Keratinocyte (primary cell): Measurements from ENCODE around the gene ZMAT3. TPM values are rescaled to one million over a fixed set of nuclear protein-coding genes. Genes with fewer than 3 reads are reported as not detected.
"Not testable (repeated sequence)": the region's sequence is repeated elsewhere in the genome, so short reads cannot be mapped to it uniquely, and the experiment has no call there.

Experiments
- DNase-seq: peaks from one replicate; pipeline ENCODE4 v3.0.0-alpha.2; 2011; ENCODE audit warnings: low read depth, missing footprints, low spot score
- FAIRE-seq: peaks from 2 replicates; lab custom pipeline; 2011; peaks lifted over from hg19 to GRCh38; lab: Jason Lieb, UNC
- H2AFZ ChIP-seq: 2 replicates; pipeline ENCODE4 v1.6.0; 2012; ENCODE audit warnings: low read length, control low read depth, inconsistent platforms; ENCODE audit not compliant: control insufficient read depth
- H3K27ac ChIP-seq: 2 replicates; pipeline ENCODE4 v1.5.1; 2011; ENCODE audit warnings: low read length; ENCODE audit not compliant: control insufficient read depth, insufficient read depth
- H3K27me3 ChIP-seq: 3 replicates; pipeline ENCODE4 v1.6.0; 2011; ENCODE audit warnings: low read length; ENCODE audit not compliant: control insufficient read depth, insufficient read depth; ENCODE audit errors: extremely low read depth
- H3K36me3 ChIP-seq, 2 experiments: 2 replicates in 1 of 2; 3 replicates in 1 of 2; pipeline ENCODE4 v1.5.1; 2011; ENCODE audit warnings: low read length in 2 of 2, mild to moderate bottlenecking in 1 of 2; ENCODE audit not compliant: control insufficient read depth in 2 of 2, insufficient read depth in 2 of 2; ENCODE audit errors: extremely low read depth in 1 of 2
- H3K4me1 ChIP-seq: 3 replicates; pipeline ENCODE4 v1.5.1; 2011; ENCODE audit warnings: low read length; ENCODE audit not compliant: control insufficient read depth, insufficient read depth; ENCODE audit errors: extremely low read depth
- H3K4me2 ChIP-seq: 3 replicates; pipeline ENCODE4 v1.6.0; 2011; ENCODE audit warnings: low read depth, low read length; ENCODE audit not compliant: control insufficient read depth, insufficient read depth; ENCODE audit errors: extremely low read depth
- H3K4me3 ChIP-seq, 3 experiments: fragments of 200-600 bp in 1 of 3; sonication (generic) in 1 of 3; 2 replicates in 2 of 3; 3 replicates in 1 of 3; pipeline ENCODE4 v1.5.1; 2011 to 2016; ENCODE audit warnings: low read length in 3 of 3, mild to moderate bottlenecking in 3 of 3, control low read depth in 2 of 3, inconsistent platforms in 1 of 3, low read depth in 1 of 3, mixed read lengths in 1 of 3, mixed run types in 1 of 3, moderate library complexity in 1 of 3; ENCODE audit not compliant: control insufficient read depth in 2 of 3, insufficient read depth in 2 of 3; ENCODE audit errors: extremely low read depth in 1 of 3
- H3K79me2 ChIP-seq: 2 replicates; pipeline ENCODE4 v1.6.0; 2012; ENCODE audit warnings: low read length; ENCODE audit not compliant: control insufficient read depth, insufficient read depth
- H3K9ac ChIP-seq: 3 replicates; pipeline ENCODE4 v1.6.0; 2011; ENCODE audit warnings: low read length; ENCODE audit not compliant: control insufficient read depth, insufficient read depth; ENCODE audit errors: extremely low read depth
- H3K9me1 ChIP-seq: 3 replicates; pipeline ENCODE4 v1.6.0; 2011; ENCODE audit warnings: low read length; ENCODE audit not compliant: control insufficient read depth, insufficient read depth; ENCODE audit errors: extremely low read depth
- H3K9me3 ChIP-seq: 2 replicates; pipeline ENCODE4 v1.5.1; 2012; ENCODE audit warnings: low read depth, low read length; ENCODE audit not compliant: control insufficient read depth
- H4K20me1 ChIP-seq: 3 replicates; pipeline ENCODE4 v1.6.0; 2011; ENCODE audit warnings: low read length; ENCODE audit not compliant: control insufficient read depth, insufficient read depth; ENCODE audit errors: extremely low read depth
- CTCF ChIP-seq, 3 experiments: IDR thresholded peaks in 1 of 3; conservative IDR thresholded peaks in 1 of 3; optimal IDR thresholded peaks in 1 of 3; 2 replicates in 2 of 3; 3 replicates in 1 of 3; pipeline versions ENCODE3 to v1.5.1; 2011; ENCODE audit warnings: low read length in 3 of 3, mild to moderate bottlenecking in 3 of 3, moderate library complexity in 2 of 3, control low read depth in 1 of 3, inconsistent platforms in 1 of 3; ENCODE audit not compliant: insufficient read depth in 2 of 3; ENCODE audit errors: extremely low read depth in 1 of 3
- EZH2 ChIP-seq: IDR thresholded peaks from one replicate; pipeline ENCODE4 v1.6.1; 2012; ENCODE audit warnings: inconsistent platforms, mild to moderate bottlenecking, low read length, moderate library complexity
- dilution Hi-C: fragments of 300-500 bp; cut with MboI; formaldehyde crosslinking; loops from one replicate; pipeline ENCODE4 v1.7.0; 2020; ENCODE audit warnings: low sequenced_read_pairs; ENCODE audit not compliant: extremely low pct_ligation_motif_present
- polyA plus RNA-seq, 5 experiments: library from polyadenylated mRNA; depleted of rRNA in 3 of 5; stranded (reverse) in 3 of 5; stranded (forward) in 1 of 5; unstranded in 1 of 5; fragments of >200 nt; gene quantifications; 1 replicate in 1 of 5; 2 replicates in 3 of 5; 3 replicates in 1 of 5; pipeline versions ENCODE4 v1.2.1 to v1.2.3, GENCODE V29; 2011 to 2012; ENCODE audit warnings: missing spikeins in 2 of 5, low read depth in 1 of 5, low replicate concordance in 1 of 5

The ZMAT3 gene
- polyA plus RNA-seq, 1 donor (not counting 4 experiments of a cell fraction or from before 2014, with no cell fraction given) = 15.5 TPM

DNA sequence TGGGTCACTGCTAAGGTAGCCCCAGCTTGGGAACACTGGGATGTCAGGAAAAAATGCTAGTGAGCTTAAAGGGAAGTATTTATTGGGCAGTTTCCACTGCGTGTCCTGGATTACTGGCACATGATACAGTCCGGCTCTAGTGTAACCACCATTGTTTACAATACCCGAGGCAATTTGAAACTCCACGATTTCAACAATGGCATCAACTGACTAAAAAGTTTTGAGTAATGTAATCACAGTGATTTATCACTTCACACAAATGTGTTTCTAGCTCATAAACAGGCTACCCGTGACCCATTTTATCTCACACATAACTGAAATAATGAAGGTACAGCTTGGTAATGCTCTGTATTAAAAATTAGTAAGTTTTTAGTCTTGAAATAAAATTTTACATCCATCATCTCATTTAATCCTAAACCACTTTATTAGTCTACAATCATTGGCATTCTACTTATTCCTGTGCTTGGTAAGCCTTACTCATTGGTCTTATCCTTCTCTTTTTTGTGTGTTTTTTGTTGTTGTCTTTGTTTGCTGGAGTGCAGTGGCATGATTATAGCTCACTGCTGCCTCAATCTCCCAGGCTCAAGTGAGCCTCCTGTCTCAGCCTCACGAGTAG lies 7.6 kb downstream of the ZMAT3 start:
- Histone ChIP-seq H4K20me1 (no peaks in the 10 kb centered on the region), H3K9me1 (no peaks in the 10 kb centered on the region), H3K9ac (no peak overlapping the region), H3K27ac (no peak overlapping the region), H3K4me2 (no peak overlapping the region), H3K36me3 (peaks cover 3 to 24% of the 10 kb centered on the region in 2 experiments), H3K79me2 (peaks cover 66% of the 10 kb centered on the region), H3K4me3 (no peak overlapping the region), H2AFZ (no peak overlapping the region), H3K27me3 (no peaks in the 10 kb centered on the region), H3K9me3 (no peaks in the 10 kb centered on the region), H3K4me1 (peaks cover 1% of the 10 kb centered on the region)
- TF ChIP-seq CTCF (optimal IDR thresholded peaks at IDR 0.05 in 1 of 3, IDR thresholded peaks at IDR 0.05 in 1 of 3, conservative IDR thresholded peaks at IDR 0.05 in 1 of 3; ENCODE audit: extremely low read depth in 1 of 3, insufficient read depth in 2 of 3, low read length in 3 of 3) = no peak
- TF ChIP-seq EZH2 = no peak
- DNase-seq (no peak), FAIRE-seq (no peak)
- dilution Hi-C loops = no loop called here

DNA sequence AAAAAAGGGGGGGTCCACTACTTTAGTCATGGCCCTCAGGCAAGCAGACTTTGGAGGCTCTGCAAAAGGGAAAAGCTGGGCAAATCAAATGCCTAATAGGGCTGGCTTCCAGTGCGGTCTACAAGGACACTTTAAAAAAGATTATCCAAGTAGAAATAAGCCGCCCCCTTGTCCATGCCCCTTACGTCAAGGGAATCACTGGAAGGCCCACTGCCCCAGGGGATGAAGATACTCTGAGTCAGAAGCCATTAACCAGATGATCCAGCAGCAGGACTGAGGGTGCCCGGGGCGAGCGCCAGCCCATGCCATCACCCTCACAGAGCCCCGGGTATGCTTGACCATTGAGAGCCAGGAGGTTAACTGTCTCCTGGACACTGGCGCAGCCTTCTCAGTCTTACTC lies 15.3 kb downstream of the ZMAT3 start:
- no peak overlapping the region for H3K27ac ChIP-seq
- H3K9me3 ChIP-seq = no peaks in the 10 kb centered on the region
- no peaks in the 10 kb centered on the region for H4K20me1 ChIP-seq
- DNase-seq (no peak), FAIRE-seq (no peak)
- H3K4me1 ChIP-seq = no peaks in the 10 kb centered on the region
- no peak overlapping the region for H2AFZ ChIP-seq
- no peak overlapping the region for H3K4me3 ChIP-seq
- H3K36me3 ChIP-seq = peaks cover 0 to 1% of the 10 kb centered on the region in 2 experiments
- peaks cover 43% of the 10 kb centered on the region for H3K79me2 ChIP-seq
- H3K4me2 ChIP-seq = no peak overlapping the region
- TF ChIP-seq EZH2 (no peak), CTCF (optimal IDR thresholded peaks at IDR 0.05 in 1 of 3, IDR thresholded peaks at IDR 0.05 in 1 of 3, conservative IDR thresholded peaks at IDR 0.05 in 1 of 3; ENCODE audit: extremely low read depth in 1 of 3, insufficient read depth in 2 of 3, low read length in 3 of 3) (no peak)
- no peaks in the 10 kb centered on the region for H3K9me1 ChIP-seq
- no peaks in the 10 kb centered on the region for H3K27me3 ChIP-seq
- H3K9ac ChIP-seq = no peak overlapping the region
- dilution Hi-C loops = no loop called here

GRCh38 chr3:179054565-179054964 lies 17.0 kb downstream of the ZMAT3 start:
- FAIRE-seq, H3K4me2 ChIP-seq, H3K27me3 ChIP-seq, H3K36me3 ChIP-seq, H3K4me1 ChIP-seq, H3K4me3 ChIP-seq, DNase-seq, H3K27ac ChIP-seq, H3K9me1 ChIP-seq, dilution Hi-C loops, H3K9ac ChIP-seq, H3K9me3 ChIP-seq, H2AFZ ChIP-seq, H4K20me1 ChIP-seq: not testable (repeated sequence)
- peaks cover 50% of the 10 kb centered on the region for H3K79me2 ChIP-seq
